ENCODE measurements around the gene NPLOC4. TPM values are rescaled to one million over a fixed set of nuclear protein-coding genes. Genes with fewer than 3 reads are reported as not detected.

NPLOC4 gene
- total and polyA plus RNA-seq, 2 of the 8 experiments (the other 6 are each of a cell fraction or from before 2014, with no cell fraction given) = 70.7 to 92.7 TPM

GRCh38 chr17:81607431-81607830 lies 29.5 kb downstream of the NPLOC4 start:
- Histone ChIP-seq H3K4me1 (replicated peaks in 1 of 4; ENCODE audit: control insufficient read depth in 3 of 4, insufficient read depth in 4 of 4, low read length in 3 of 4) (no peaks in the 10 kb centered on the region), H2BK120ac (replicated peaks; ENCODE audit: low read depth, low read length) (no peak overlapping the region), H2BK15ac (ENCODE audit: low read length) (no peak overlapping the region), H3K23me2 (ENCODE audit: low read depth, low read length) (no peaks in the 10 kb centered on the region), H2BK12ac (ENCODE audit: low read depth, low read length) (no peak overlapping the region), H2AFZ (ENCODE audit: low read length) (no peak overlapping the region), H3K18ac (ENCODE audit: extremely low read depth, low read length) (no peak overlapping the region), H3K27me3 (replicated peaks in 1 of 4; ENCODE audit: control insufficient read depth in 3 of 4, extremely low read depth in 1 of 4, insufficient read depth in 3 of 4, low read length in 3 of 4) (no peaks in the 10 kb centered on the region), H3K23ac (ENCODE audit: insufficient read length) (no peak overlapping the region), H3K79me1 (ENCODE audit: low read depth, low read length) (peaks cover 4% of the 10 kb centered on the region), H3K9me3 (ENCODE audit: insufficient read depth in 2 of 2, low read depth in 1 of 2, low read length in 1 of 2) (no peaks in the 10 kb centered on the region), H4K8ac (ENCODE audit: extremely low read depth, insufficient read depth, low read length) (no peak overlapping the region), H3K14ac (ENCODE audit: insufficient read length) (no peak overlapping the region), H4K20me1 (replicated peaks in 1 of 2; ENCODE audit: control insufficient read depth in 1 of 2, insufficient read depth in 2 of 2, low read length in 2 of 2) (peaks cover 0 to 12% of the 10 kb centered on the region in 2 experiments), H3K56ac (replicated peaks; ENCODE audit: insufficient read length, low read depth, low read length) (no peak overlapping the region), H4K5ac (ENCODE audit: insufficient read length, low read depth, low read length) (no peak overlapping the region), H3K27ac (ENCODE audit: low read depth, low read length) (no peak overlapping the region), H3K4ac (replicated peaks; ENCODE audit: insufficient read length, low read depth, low read length) (no peak overlapping the region), H3K36me3 (ENCODE audit: control insufficient read depth in 2 of 4, insufficient read depth in 4 of 4, low read length in 3 of 4) (peaks cover 16 to 54% (median 42%) of the 10 kb centered on the region in 4 experiments), H3K4me3 (ENCODE audit: extremely low read depth in 1 of 4, insufficient read depth in 2 of 4, low read depth in 3 of 4, low read length in 4 of 4) (no peak overlapping the region), H3K9ac (replicated peaks in 1 of 4; ENCODE audit: extremely low read depth in 1 of 4, low read depth in 3 of 4, low read length in 3 of 4) (no peak overlapping the region), H3K79me2 (ENCODE audit: control insufficient read depth in 1 of 2, insufficient read depth in 2 of 2, low read length in 2 of 2) (peaks cover 0 to 2% of the 10 kb centered on the region in 2 experiments; a peak in 1 of 4 replicates), H2AK5ac (ENCODE audit: low read depth, low read length) (no peak overlapping the region), H4K91ac (replicated peaks; ENCODE audit: insufficient read length, low read length) (no peak overlapping the region), H2BK5ac (ENCODE audit: low read depth, low read length) (no peak overlapping the region), H3K4me2 (ENCODE audit: insufficient read depth in 1 of 2, low read depth in 2 of 2, low read length in 2 of 2) (no peak overlapping the region), H2BK20ac (ENCODE audit: low read length) (no peak overlapping the region)
- TF ChIP-seq TAF7 (optimal IDR thresholded peaks at IDR 0.05; ENCODE audit: borderline replicate concordance, low read depth, low read length) (no peak), SP1 (IDR thresholded peaks at IDR 0.05; ENCODE audit: low read depth, low read length) (no peak), TBP (IDR thresholded peaks at IDR 0.05; ENCODE audit: low read depth, low read length) (no peak), TAF1 (IDR thresholded peaks at IDR 0.05; ENCODE audit: low read depth, low read length) (no peak), GABPA (IDR thresholded peaks at IDR 0.05; ENCODE audit: borderline replicate concordance, insufficient read depth, low read length) (no peak)
- DNase-seq (ENCODE audit: low read depth in 1 of 2, low spot score in 2 of 2) (no peak), FAIRE-seq (no peak)
- POLR2A ChIA-PET (ENCODE audit: partially characterized antibody) = interaction anchor here (0.9 to 1.5 kb wide), 6 partner anchors 13 to 42 kb away, joined by 3 to 5 read pairs (median 3); no protein-coding TSS in a partner anchor
- CTCF ChIA-PET (ENCODE audit: partially characterized antibody) = interaction anchor here (0.9 to 4.1 kb wide), 3 partner anchors 9 to 46 kb away, joined by 3 to 11 read pairs (median 3); no protein-coding TSS in a partner anchor
- WGBS, 2 experiments (ENCODE audit: extremely low coverage in 1 of 2, insufficient coverage in 1 of 2, insufficient read length in 1 of 2, insufficient replicate concordance in 2 of 2, low coverage in 1 of 2, low lambda C conversion rate in 2 of 2, missing lambda C conversion rate in 1 of 2) = 84% methylated on average over 6 of the region's 6 CpGs; no CpG with 5 or more reads in 1 of the 2 experiments

All from H1 (cell line).